ENCODE data around the gene VOPP1.

DNA sequence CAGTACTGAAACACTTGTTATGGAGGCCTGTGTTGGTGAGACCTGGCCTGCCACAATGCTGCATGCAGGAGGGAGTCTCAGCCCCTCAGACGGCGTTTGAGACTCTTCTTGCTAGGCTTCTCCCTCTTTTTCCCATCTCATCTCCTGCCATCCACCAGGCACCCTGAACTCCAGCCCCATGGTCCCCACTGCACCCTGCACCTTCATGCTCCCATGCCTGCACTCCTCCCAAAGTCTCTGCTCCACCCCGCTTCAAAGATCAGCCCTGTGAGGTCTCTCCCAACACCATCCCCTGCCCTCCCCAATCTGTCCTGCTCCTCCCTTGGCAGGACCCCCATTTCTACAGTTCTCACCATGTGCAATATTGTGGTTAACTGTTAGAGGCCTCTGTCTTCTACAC lies 61.7 kb downstream of the VOPP1 start:
- TF ChIP-seq, protein P1, sequence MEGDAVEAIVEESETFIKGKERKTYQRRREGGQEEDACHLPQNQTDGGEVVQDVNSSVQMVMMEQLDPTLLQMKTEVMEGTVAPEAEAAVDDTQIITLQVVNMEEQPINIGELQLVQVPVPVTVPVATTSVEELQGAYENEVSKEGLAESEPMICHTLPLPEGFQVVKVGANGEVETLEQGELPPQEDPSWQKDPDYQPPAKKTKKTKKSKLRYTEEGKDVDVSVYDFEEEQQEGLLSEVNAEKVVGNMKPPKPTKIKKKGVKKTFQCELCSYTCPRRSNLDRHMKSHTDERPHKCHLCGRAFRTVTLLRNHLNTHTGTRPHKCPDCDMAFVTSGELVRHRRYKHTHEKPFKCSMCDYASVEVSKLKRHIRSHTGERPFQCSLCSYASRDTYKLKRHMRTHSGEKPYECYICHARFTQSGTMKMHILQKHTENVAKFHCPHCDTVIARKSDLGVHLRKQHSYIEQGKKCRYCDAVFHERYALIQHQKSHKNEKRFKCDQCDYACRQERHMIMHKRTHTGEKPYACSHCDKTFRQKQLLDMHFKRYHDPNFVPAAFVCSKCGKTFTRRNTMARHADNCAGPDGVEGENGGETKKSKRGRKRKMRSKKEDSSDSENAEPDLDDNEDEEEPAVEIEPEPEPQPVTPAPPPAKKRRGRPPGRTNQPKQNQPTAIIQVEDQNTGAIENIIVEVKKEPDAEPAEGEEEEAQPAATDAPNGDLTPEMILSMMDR (IDR thresholded peaks at IDR 0.05) = no peak
- TF ChIP-seq POLR2A (IDR thresholded peaks at IDR 0.05) (no peak), EP300 (IDR thresholded peaks at IDR 0.05) (no peak), POLR2AphosphoS5 (IDR thresholded peaks at IDR 0.05) (no peak)

Measured in suprapubic skin (tissue), 4 donors.